Ishikawa (cell line): ENCODE data around the gene MSLN.

Experiments
- EP300 ChIP-seq: IDR thresholded peaks from 2 replicates; pipeline ENCODE4 v1.6.1; 2012; ENCODE audit warnings: borderline replicate concordance
- NFIC ChIP-seq: IDR thresholded peaks from 2 replicates; pipeline ENCODE4 v1.6.1; 2012
- RAD21 ChIP-seq: IDR thresholded peaks from 2 replicates; pipeline ENCODE4 v1.6.1; 2012; ENCODE audit warnings: low read depth
- TAF1 ChIP-seq: IDR thresholded peaks from 2 replicates; pipeline ENCODE4 v1.6.1; 2012; ENCODE audit warnings: low read depth, mild to moderate bottlenecking
- TEAD4 ChIP-seq: IDR thresholded peaks from 2 replicates; pipeline ENCODE4 v1.6.1; 2012
- YY1 ChIP-seq: IDR thresholded peaks from 2 replicates; pipeline ENCODE4 v1.6.1; 2012; ENCODE audit warnings: low read depth
- ZBTB7A ChIP-seq: IDR thresholded peaks from 2 replicates; pipeline ENCODE4 v1.6.1; 2012; ENCODE audit warnings: low read depth
- TF ChIP-seq, protein P1 (sequence below): IDR thresholded peaks from 2 replicates; pipeline ENCODE4 v1.6.1; 2012
- TF ChIP-seq, protein P2 (sequence below): IDR thresholded peaks from 2 replicates; pipeline ENCODE4 v1.6.1; 2012; ENCODE audit warnings: low read depth, mild to moderate bottlenecking
- TF ChIP-seq, protein P3 (sequence below): IDR thresholded peaks from 2 replicates; pipeline ENCODE4 v1.6.1; 2012

DNA sequence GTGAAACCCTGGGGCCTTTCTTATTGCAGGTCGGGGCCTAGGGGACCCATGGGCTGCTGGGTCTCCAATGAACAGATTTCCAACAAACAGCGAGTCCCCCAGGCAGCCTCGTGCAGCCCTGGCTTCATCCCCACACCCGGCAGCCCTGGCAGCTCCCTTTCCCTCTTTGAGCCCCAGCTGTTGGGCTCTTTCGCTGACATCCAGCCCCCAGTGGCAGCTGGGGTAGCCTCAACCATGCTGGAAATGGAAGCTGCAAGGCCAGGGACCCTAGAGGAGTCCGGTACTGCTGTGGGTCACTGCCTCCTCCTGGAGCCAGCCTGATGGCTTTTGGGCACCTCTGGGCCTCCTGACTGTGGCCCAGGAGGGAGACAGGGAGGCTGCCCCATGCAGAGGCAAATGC lies 21.7 kb downstream of the MSLN start:
- TF ChIP-seq, protein P1, sequence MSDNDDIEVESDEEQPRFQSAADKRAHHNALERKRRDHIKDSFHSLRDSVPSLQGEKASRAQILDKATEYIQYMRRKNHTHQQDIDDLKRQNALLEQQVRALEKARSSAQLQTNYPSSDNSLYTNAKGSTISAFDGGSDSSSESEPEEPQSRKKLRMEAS = no peak
- TF ChIP-seq RAD21 (no peak), TEAD4 (no peak), EP300 (no peak), TAF1 (no peak), NFIC (no peak), YY1 (no peak), ZBTB7A (no peak)
- TF ChIP-seq, protein P2, sequence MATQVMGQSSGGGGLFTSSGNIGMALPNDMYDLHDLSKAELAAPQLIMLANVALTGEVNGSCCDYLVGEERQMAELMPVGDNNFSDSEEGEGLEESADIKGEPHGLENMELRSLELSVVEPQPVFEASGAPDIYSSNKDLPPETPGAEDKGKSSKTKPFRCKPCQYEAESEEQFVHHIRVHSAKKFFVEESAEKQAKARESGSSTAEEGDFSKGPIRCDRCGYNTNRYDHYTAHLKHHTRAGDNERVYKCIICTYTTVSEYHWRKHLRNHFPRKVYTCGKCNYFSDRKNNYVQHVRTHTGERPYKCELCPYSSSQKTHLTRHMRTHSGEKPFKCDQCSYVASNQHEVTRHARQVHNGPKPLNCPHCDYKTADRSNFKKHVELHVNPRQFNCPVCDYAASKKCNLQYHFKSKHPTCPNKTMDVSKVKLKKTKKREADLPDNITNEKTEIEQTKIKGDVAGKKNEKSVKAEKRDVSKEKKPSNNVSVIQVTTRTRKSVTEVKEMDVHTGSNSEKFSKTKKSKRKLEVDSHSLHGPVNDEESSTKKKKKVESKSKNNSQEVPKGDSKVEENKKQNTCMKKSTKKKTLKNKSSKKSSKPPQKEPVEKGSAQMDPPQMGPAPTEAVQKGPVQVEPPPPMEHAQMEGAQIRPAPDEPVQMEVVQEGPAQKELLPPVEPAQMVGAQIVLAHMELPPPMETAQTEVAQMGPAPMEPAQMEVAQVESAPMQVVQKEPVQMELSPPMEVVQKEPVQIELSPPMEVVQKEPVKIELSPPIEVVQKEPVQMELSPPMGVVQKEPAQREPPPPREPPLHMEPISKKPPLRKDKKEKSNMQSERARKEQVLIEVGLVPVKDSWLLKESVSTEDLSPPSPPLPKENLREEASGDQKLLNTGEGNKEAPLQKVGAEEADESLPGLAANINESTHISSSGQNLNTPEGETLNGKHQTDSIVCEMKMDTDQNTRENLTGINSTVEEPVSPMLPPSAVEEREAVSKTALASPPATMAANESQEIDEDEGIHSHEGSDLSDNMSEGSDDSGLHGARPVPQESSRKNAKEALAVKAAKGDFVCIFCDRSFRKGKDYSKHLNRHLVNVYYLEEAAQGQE = no peak
- TF ChIP-seq, protein P3, sequence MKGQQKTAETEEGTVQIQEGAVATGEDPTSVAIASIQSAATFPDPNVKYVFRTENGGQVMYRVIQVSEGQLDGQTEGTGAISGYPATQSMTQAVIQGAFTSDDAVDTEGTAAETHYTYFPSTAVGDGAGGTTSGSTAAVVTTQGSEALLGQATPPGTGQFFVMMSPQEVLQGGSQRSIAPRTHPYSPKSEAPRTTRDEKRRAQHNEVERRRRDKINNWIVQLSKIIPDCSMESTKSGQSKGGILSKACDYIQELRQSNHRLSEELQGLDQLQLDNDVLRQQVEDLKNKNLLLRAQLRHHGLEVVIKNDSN = no peak
